ENCODE data around the gene PLA2G12B.

- no peak for TF ChIP-seq POLR2A (IDR thresholded peaks at IDR 0.05)
- TF ChIP-seq CTCF (IDR thresholded peaks at IDR 0.05), result no peak
Measured at GRCh38 chr10:72979709-72980108, 25.1 kb upstream of the PLA2G12B start.
